ENCODE results near the gene PIANP. TPM values are rescaled to one million over a fixed set of nuclear protein-coding genes. Genes with fewer than 3 reads are reported as not detected.
"Not testable (repeated sequence)": the region's sequence is repeated elsewhere in the genome, so short reads cannot be mapped to it uniquely, and the experiment has no call there.

The PIANP gene
- total and polyA plus RNA-seq, 4 experiments from 2014 or later: 0.61 to 1.5 (median 1.00) TPM

DNA sequence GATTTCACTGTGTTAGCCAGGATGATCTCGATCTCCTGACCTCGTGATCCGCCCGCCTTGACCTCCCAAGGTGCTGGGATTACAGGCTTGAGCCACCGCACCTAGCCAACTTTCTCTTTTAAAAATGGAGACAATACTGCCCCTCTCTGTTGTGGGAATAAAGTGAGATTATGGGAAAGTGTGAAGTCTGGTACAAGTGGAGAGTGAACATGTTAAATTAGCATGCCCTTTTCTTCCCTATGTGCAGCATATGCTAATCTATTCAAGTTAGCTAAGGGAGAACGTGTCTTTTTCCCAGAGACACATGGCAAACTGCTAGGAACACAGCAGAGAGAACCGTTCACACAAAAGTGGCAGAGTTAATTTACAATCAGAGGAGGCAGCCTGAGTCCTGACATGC is 24.7 kb upstream of the PIANP start:
- Mint-ChIP-seq H3K36me3 (peaks cover 29 to 36% of the 10 kb centered on the region in 2 donors), H3K27me3 (no peaks in the 10 kb centered on the region), H3K27ac (peak overlapping the region in 5 of 7 donors; percentile 16 to 73 (median 51)), H3K4me1 (peaks cover 15 to 31% (median 22%) of the 10 kb centered on the region in 4 donors), H3K9me3 (no peaks in the 10 kb centered on the region), H3K4me3 (peak overlapping the region in 7 of 8 donors; percentile 12 to 89 (median 20))
- Histone ChIP-seq H3K4me1 (ENCODE audit: insufficient read depth, low read length) (peaks cover 21% of the 10 kb centered on the region), H3K27ac (ENCODE audit: low read depth, low read length) (no peak overlapping the region), H3K36me3 (ENCODE audit: insufficient read depth, low read length) (peaks cover 29% of the 10 kb centered on the region), H3K9me3 (ENCODE audit: control insufficient read depth in 1 of 2, low read length in 2 of 2) (no peaks in the 10 kb centered on the region), H3K4me3 (ENCODE audit: low read length in 2 of 2) (no peak overlapping the region), H3K27me3 (ENCODE audit: insufficient read depth, low read length) (no peaks in the 10 kb centered on the region)
- CTCF ChIA-PET (ENCODE audit: partially characterized antibody): interaction anchor here (0.6 to 3.9 kb wide), 5 partner anchors 28 to 101 kb away, joined by 3 to 32 read pairs (median 9); partner anchors contain the start of genes MLF2 and ZNF384
- no peak for DNase-seq
- intact Hi-C loops (cut with micrococcal nuclease): no loop called here
- POLR2A ChIA-PET (ENCODE audit: partially characterized antibody): interaction anchor here (1.5 to 4.5 kb wide), 5 partner anchors 28 to 67 kb away, joined by 3 to 158 read pairs (median 18); partner anchors contain the start of genes MLF2 and ZNF384

DNA sequence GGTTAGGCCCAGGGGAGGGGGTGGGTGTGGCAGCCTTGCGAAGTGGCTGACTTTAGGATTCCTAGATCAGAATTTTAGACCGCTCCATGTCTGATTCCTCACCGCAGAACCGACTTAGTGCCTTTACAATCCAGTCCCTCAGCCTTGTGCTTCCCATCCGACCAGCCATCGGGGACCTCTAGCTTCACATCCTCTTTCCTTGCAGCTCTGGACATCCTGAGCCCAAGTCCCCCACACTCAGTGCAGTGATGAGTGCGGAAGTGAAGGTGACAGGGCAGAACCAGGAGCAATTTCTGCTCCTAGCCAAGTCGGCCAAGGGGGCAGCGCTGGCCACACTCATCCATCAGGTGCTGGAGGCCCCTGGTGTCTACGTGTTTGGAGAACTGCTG is 23.8 kb upstream of the PIANP start:
- H3K4me1 ChIP-seq (ENCODE audit: insufficient read depth, low read length): peaks cover 21% of the 10 kb centered on the region
- peak overlapping the region; percentile 68 for H3K27ac ChIP-seq (ENCODE audit: low read depth, low read length)
- ChIA-PET CTCF (ENCODE audit: partially characterized antibody) (interaction anchor here (0.9 to 3.9 kb wide), 16 partner anchors 10 to 213 kb away, joined by 3 to 32 read pairs (median 4); partner anchors contain the start of genes MLF2, P3H3 and ZNF384), POLR2A (ENCODE audit: partially characterized antibody) (interaction anchor here (0.7 to 4.5 kb wide), 37 partner anchors 8 to 294 kb away, joined by 3 to 158 read pairs (median 5); partner anchors contain the start of genes CD4, CDCA3, GAPDH and GPR162)
- Mint-ChIP-seq H3K27ac (peak overlapping the region; percentile 92 to 99 (median 98)), H3K4me1 (peaks cover 15 to 31% (median 22%) of the 10 kb centered on the region in 4 donors), H3K4me3 (peak overlapping the region; percentile 88 to 98 (median 94)), H3K9me3 (no peaks in the 10 kb centered on the region), H3K27me3 (no peaks in the 10 kb centered on the region), H3K36me3 (peaks cover 20 to 27% of the 10 kb centered on the region in 2 donors)
- no peaks in the 10 kb centered on the region for H3K9me3 ChIP-seq (ENCODE audit: control insufficient read depth in 1 of 2, low read length in 2 of 2)
- intact Hi-C loops (cut with micrococcal nuclease): loop anchor here (1.0 kb wide), 4 partner anchors 29 to 127 kb away; partner anchors contain the start of genes CDCA3, ING4, MLF2 and ZNF384
- H3K36me3 ChIP-seq (ENCODE audit: insufficient read depth, low read length): peaks cover 19% of the 10 kb centered on the region
- DNase-seq: no peak
- peak overlapping the region; percentile 40 to 64 for H3K4me3 ChIP-seq (ENCODE audit: low read length in 2 of 2)
- H3K27me3 ChIP-seq (ENCODE audit: insufficient read depth, low read length): no peaks in the 10 kb centered on the region

DNA sequence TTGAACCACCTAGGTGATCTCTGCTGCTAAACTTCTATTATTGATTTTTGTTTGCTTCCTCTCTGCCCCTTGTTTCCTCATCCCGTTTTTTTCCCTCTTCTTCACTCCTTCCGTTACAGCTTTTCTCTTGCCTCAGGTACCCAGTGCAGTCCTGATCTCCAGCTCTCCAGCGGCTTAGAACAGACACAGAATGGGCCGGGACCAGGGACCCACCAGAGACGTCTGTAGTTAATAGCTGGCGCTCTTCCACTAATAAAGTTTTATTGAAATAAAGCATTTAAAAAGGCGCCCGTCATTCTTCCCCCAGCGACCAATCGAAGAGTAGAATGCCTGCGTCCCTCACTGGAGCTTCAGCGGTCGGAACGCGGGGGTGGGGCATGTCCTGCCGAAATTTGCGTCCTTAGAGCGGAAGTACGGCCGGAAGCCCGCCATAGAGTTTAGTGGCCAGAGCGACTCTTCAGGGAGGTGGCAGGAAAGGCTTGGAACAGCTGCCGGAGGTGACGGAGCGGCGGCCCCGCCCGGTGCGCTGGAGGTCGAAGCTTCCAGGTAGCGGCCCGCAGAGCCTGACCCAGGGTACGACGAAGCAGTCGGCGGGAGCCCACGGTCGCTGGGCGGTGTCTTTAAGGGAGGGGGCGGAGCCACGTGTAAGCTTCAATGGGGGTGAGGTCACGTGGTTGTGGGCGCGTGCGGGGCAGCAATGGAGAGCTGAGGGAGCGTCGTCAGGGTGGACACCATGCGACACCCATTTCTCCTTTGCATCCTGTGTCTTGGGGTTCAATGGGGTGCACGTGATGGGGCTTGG is 23.2 kb upstream of the PIANP start, which contains the start of gene COPS7A:
COPS7A (plus strand) TSS at position 440 of the 802 bp plus-strand sequence. CDS start 611 bp downstream, outside the sequence.
- Histone ChIP-seq H3K4me1 (ENCODE audit: insufficient read depth, low read length) (peaks cover 21% of the 10 kb centered on the region), H3K27ac (ENCODE audit: low read depth, low read length) (peak within 1 kb of the TSS; percentile 68), H3K9me3 (ENCODE audit: control insufficient read depth in 1 of 2, low read length in 2 of 2) (no peaks in the 10 kb centered on the region), H3K4me3 (ENCODE audit: low read length in 2 of 2) (peak within 1 kb of the TSS; percentile 40 to 64), H3K36me3 (ENCODE audit: insufficient read depth, low read length) (peaks cover 13% of the 10 kb centered on the region), H3K27me3 (ENCODE audit: insufficient read depth, low read length) (no peaks in the 10 kb centered on the region)
- ChIA-PET POLR2A (ENCODE audit: partially characterized antibody) (interaction anchor here (0.6 to 4.5 kb wide), 45 partner anchors 9 to 294 kb away, joined by 3 to 158 read pairs (median 4); partner anchors contain the start of genes C12orf57, CD4, CDCA3 and GAPDH), CTCF (ENCODE audit: partially characterized antibody) (interaction anchor here (0.5 to 3.9 kb wide), 20 partner anchors 9 to 214 kb away, joined by 3 to 32 read pairs (median 4); partner anchors contain the start of genes MLF2, NOP2, P3H3 and ZNF384)
- H3K27me3 Mint-ChIP-seq: no peaks in the 10 kb centered on the region
- peak within 1 kb of the TSS; percentile 92 to 99 (median 98) for H3K27ac Mint-ChIP-seq
- H3K36me3 Mint-ChIP-seq: peaks cover 15 to 21% of the 10 kb centered on the region in 2 donors
- peak; percentile 93 to 97 (median 96) for DNase-seq
- no peaks in the 10 kb centered on the region for H3K9me3 Mint-ChIP-seq
- H3K4me3 Mint-ChIP-seq: peak within 1 kb of the TSS; percentile 88 to 98 (median 94)
- intact Hi-C loops (cut with micrococcal nuclease): loop anchor here (1.0 kb wide), 4 partner anchors 29 to 127 kb away; partner anchors contain the start of genes CDCA3, ING4, MLF2 and ZNF384
- peaks cover 15 to 31% (median 22%) of the 10 kb centered on the region in 4 donors for H3K4me1 Mint-ChIP-seq

DNA sequence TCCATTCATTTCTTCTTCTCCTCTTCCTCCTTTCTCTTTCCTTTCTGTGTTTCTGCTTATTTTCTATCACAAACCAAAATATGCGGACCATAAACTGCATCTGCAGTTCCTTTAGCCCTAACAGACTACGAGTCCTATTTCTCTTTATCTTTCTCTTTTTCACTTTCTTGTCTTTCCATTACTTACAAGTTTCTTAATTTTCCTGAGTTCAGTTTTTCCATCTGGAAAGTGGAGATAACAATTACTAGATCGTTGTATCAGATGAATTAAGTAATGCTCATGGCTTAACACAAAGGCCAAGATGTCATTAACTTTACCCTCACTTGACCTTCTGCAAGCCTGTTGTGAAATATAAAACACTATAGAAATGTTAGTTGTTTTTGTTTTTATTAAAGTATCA is 22.2 kb upstream of the PIANP start:
- Histone ChIP-seq H3K36me3 (ENCODE audit: insufficient read depth, low read length) (peaks cover 4% of the 10 kb centered on the region), H3K4me3 (ENCODE audit: low read length in 2 of 2) (no peak overlapping the region), H3K4me1 (ENCODE audit: insufficient read depth, low read length) (peaks cover 21% of the 10 kb centered on the region), H3K27me3 (ENCODE audit: insufficient read depth, low read length) (no peaks in the 10 kb centered on the region), H3K9me3 (ENCODE audit: control insufficient read depth in 1 of 2, low read length in 2 of 2) (no peaks in the 10 kb centered on the region), H3K27ac (ENCODE audit: low read depth, low read length) (no peak overlapping the region)
- Mint-ChIP-seq H3K27ac (peak overlapping the region in 5 of 7 donors; percentile 70 to 99 (median 92)), H3K9me3 (no peaks in the 10 kb centered on the region), H3K4me1 (peaks cover 15 to 31% (median 22%) of the 10 kb centered on the region in 4 donors), H3K27me3 (no peaks in the 10 kb centered on the region), H3K36me3 (peaks cover 8 to 14% of the 10 kb centered on the region in 2 donors), H3K4me3 (peak overlapping the region in 2 of 8 donors; percentile 21 to 59)
- no peak for DNase-seq
- intact Hi-C loops (cut with micrococcal nuclease): no loop called here
- CTCF ChIA-PET (ENCODE audit: partially characterized antibody): interaction anchor here (0.6 to 3.9 kb wide), 10 partner anchors 31 to 154 kb away, joined by 3 to 32 read pairs (median 4); partner anchors contain the start of genes MLF2, NOP2, SPSB2 and ZNF384
- POLR2A ChIA-PET (ENCODE audit: partially characterized antibody): interaction anchor here (1.1 to 4.5 kb wide), 23 partner anchors 12 to 252 kb away, joined by 3 to 158 read pairs (median 9); partner anchors contain the start of genes C12orf57, CD4, CDCA3 and GAPDH

DNA sequence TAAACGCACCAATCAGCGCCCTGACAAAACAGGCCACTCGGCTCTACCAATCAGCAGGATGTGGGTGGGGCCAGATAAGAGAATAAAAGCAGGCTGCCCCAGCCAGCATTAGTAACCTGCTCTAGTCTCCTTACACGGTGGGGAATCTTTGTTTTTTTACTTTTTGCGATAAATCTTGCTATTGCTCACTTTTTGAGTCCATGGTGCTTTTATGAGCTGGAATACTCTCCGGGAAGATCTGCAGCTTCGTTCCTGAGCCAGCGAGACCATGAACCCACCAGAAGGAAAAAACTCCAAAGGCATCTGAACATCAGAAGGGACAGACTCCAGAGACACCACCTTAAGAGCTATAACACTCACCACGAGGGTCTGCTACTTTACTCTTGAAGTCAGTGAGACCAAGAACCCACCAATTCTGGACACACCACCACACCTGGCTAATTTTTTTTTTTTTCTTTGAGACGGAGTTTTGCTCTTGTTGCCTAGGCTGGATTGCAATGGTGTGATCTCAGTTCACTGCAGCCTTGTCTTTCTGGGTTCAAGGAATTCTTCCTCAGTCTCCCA is 16.3 kb upstream of the PIANP start:
- H3K27ac Mint-ChIP-seq: no peak overlapping the region
- intact Hi-C loops (cut with micrococcal nuclease): no loop called here
- ChIA-PET CTCF (ENCODE audit: partially characterized antibody) (no interaction called here), POLR2A (ENCODE audit: partially characterized antibody) (no interaction called here)
- no peak overlapping the region for H3K4me3 Mint-ChIP-seq
- peaks cover 4 to 6% of the 10 kb centered on the region in 2 donors for H3K27me3 Mint-ChIP-seq
- Histone ChIP-seq H3K36me3 (ENCODE audit: insufficient read depth, low read length) (no peaks in the 10 kb centered on the region), H3K9me3 (ENCODE audit: control insufficient read depth in 1 of 2, low read length in 2 of 2) (no peaks in the 10 kb centered on the region), H3K4me1 (ENCODE audit: insufficient read depth, low read length) (no peaks in the 10 kb centered on the region), H3K27ac (ENCODE audit: low read depth, low read length) (no peak overlapping the region), H3K27me3 (ENCODE audit: insufficient read depth, low read length) (no peaks in the 10 kb centered on the region), H3K4me3 (ENCODE audit: low read length in 2 of 2) (no peak overlapping the region)
- no peaks in the 10 kb centered on the region for H3K9me3 Mint-ChIP-seq
- H3K4me1 Mint-ChIP-seq: no peaks in the 10 kb centered on the region
- H3K36me3 Mint-ChIP-seq: no peaks in the 10 kb centered on the region
- no peak for DNase-seq

DNA sequence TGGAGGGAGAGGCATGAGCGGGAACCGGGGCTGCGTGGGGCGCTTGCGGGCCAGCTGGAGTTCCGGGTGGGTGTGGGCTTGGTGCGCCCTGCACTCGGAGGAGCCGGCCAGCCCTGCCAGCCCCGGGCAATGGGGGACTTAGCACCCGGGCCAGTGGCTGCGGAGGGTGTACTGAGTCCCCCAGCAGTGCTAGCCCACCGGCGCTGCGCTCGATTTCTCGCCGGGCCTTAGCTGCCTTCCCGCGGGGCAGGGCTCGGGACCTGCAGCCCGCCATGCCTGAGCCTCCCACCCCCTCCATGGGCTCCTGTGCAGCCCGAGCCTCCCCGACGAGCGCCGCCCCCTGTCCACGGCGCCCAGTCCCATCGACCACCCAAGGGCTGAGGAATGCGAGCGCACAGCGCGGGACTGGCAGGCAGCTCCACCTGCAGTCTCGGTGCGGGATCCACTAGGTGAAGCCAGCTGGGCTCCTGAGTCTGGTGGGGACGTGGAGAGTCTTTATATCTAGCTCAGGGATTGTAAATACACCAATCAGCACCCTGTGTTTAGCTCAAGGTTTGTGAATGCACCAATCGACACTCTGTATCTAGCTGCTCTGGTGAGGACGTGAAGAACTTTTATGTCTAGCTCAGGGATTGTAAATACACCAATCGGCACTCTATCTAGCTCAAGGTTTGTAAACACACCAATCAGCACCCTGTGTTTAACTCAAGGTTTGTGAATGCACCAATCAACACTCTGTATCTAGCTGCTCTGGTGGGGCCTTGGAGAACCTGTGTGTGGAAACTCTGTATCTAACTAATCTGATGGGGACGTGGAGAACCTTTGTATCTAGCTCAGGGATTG is 15.6 kb upstream of the PIANP start:
- H3K4me3 Mint-ChIP-seq; DNase-seq; H3K4me1 Mint-ChIP-seq; H3K4me3 ChIP-seq (ENCODE audit: low read length in 2 of 2); H3K36me3 Mint-ChIP-seq; H3K27me3 ChIP-seq (ENCODE audit: insufficient read depth, low read length); intact Hi-C loops (cut with micrococcal nuclease); H3K9me3 Mint-ChIP-seq; POLR2A ChIA-PET (ENCODE audit: partially characterized antibody); H3K27ac ChIP-seq (ENCODE audit: low read depth, low read length); H3K9me3 ChIP-seq (ENCODE audit: control insufficient read depth in 1 of 2, low read length in 2 of 2); H3K27ac Mint-ChIP-seq; H3K27me3 Mint-ChIP-seq; H3K4me1 ChIP-seq (ENCODE audit: insufficient read depth, low read length); CTCF ChIA-PET (ENCODE audit: partially characterized antibody); H3K36me3 ChIP-seq (ENCODE audit: insufficient read depth, low read length): not testable (repeated sequence)

Data from CD4-positive, alpha-beta memory T cell (primary cell).